HG03103 (cell line): ENCODE results near the gene COASY.

Experiments
- ATAC-seq: cut with Tn5 transposase; IDR thresholded peaks from one replicate; pipeline ENCODE4 v1.9.1; 2021; ENCODE audit warnings: low read depth; ENCODE audit not compliant: unreplicated experiment

The COASY gene

GRCh38 chr17:42568341-42569111 lies 6.6 kb downstream of the COASY start:
- no peak for ATAC-seq

- no peak for ATAC-seq
These were observed 9.7 kb downstream of the COASY start for GRCh38 chr17:42571435-42572225.

GRCh38 chr17:42573095-42573494 lies 11.1 kb downstream of the COASY start:
- ATAC-seq = no peak

GRCh38 chr17:42574463-42574862 lies 12.5 kb downstream of the COASY start:
- ATAC-seq = no peak

GRCh38 chr17:42577140-42577531 lies 15.2 kb downstream of the COASY start:
- no peak for ATAC-seq

- peak; percentile 75 for ATAC-seq
These were observed 15.8 kb downstream of the COASY start, which contains the start of gene PSMC3IP for GRCh38 chr17:42577532-42578281. Gene PSMC3IP, minus strand, starts transcription at chr17:42577729. Its CDS starts 43 bp downstream, at chr17:42577686.

- ATAC-seq = no peak
These were observed 16.4 kb downstream of the COASY start for GRCh38 chr17:42578282-42578869.

GRCh38 chr17:42579794-42580551 lies 18.0 kb downstream of the COASY start:
- no peak for ATAC-seq

- ATAC-seq = no peak
These were observed 19.9 kb downstream of the COASY start for GRCh38 chr17:42581744-42582270.

- no peak for ATAC-seq
These were observed 22.9 kb downstream of the COASY start for GRCh38 chr17:42584880-42585279.

- ATAC-seq = no peak
These were observed 23.4 kb downstream of the COASY start for GRCh38 chr17:42585353-42585752.

GRCh38 chr17:42586514-42587230 lies 24.7 kb downstream of the COASY start:
- ATAC-seq = no peak

GRCh38 chr17:42590886-42591285 lies 28.9 kb downstream of the COASY start:
- ATAC-seq = no peak

GRCh38 chr17:42591411-42591810 lies 29.5 kb downstream of the COASY start:
- no peak for ATAC-seq

GRCh38 chr17:42596386-42596785 lies 34.4 kb downstream of the COASY start:
- ATAC-seq = no peak

- ATAC-seq = no peak
These were observed 37.0 kb downstream of the COASY start for GRCh38 chr17:42598905-42599304.

GRCh38 chr17:42603318-42603717 lies 41.4 kb downstream of the COASY start:
- no peak for ATAC-seq

GRCh38 chr17:42607769-42608168 lies 45.8 kb downstream of the COASY start:
- no peak for ATAC-seq
